Activated gamma-delta T cell treated with Interleukin-2 at 50 U/mL for 16 hours (primary cell): ENCODE results near the gene SIGLEC7.
A peak's percentile ranks its signal among the peaks of the same experiment; 100 is the strongest.
"Not testable (repeated sequence)": the region's sequence is repeated elsewhere in the genome, so short reads cannot be mapped to it uniquely, and the experiment has no call there.

Source experiments
- DNase-seq: peaks from one replicate; pipeline ENCODE4 v3.0.0-alpha.2; 2020

The SIGLEC7 gene

DNA sequence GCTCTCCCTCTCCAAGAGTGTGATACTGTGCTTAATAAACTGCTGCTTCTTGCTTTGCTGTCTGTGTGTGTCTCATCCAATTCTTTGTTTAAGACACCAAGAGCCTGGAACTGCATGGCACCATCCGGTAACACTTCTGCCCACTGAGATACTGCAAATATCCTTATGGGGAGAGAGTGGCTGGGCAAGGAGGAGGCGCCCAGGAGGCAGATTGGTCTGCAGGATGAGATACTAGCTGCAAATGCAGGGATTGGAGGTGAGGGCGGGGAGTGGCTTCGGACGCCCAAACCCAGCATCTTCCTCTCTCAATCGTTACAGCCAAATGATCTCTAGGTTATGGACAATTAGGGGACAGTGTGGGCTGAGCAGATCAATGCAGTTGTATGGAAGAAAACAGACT lies 1.7 kb upstream of the SIGLEC7 start:
- no peak for DNase-seq

DNA sequence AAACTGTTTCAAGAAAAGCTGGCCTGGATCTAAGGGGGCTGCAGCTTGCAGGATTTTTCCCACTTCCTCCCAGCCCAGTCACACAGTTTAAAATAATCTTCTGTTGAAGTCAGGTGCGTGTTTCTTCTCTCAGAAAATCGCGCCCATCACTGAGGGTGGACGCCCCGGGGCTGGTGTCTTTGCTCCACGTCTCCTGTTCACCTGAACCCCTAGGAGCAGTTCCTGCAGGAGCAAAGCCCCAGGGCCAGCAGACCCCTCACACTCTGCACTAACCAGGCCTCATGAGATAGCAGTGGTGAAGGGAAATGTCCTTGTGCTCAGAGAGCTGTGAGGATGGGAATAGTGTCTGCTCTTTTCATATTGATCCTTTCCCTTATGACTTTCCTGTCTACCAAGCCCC lies 920 bp upstream of the SIGLEC7 start:
- DNase-seq = no peak

DNA sequence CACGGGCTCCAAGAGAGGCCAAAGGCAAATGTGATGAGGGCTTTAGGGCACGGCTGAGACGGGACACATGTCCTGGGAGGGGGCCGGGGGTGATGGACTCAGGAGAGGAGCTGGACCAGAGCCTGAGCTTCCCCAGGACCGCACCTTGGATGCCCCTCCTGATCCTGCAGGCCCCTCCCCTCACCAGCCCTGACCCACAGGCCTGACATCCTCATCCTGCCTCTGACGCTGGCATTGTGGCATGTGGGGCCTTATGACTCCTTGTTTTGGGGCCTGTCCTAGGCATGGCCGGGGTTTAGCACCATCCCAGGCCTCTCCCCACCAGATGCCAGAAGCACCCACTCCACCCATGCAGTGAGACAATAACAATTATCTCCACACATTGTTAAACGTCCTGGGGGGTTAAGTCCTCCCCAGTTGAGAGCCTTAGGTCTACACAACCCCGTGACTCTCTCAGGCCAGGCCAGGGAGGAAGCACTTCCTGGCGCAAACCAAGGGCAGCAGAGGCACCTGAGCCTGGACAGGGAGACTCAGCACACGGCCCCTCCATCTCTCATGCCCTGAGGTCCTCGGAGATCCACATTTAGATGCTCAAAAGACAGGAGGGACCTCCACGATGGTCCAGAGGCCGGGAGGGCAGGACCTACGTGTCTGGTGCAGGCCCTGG lies 841 bp downstream of the SIGLEC7 start:
- DNase-seq = not testable (repeated sequence)

DNA sequence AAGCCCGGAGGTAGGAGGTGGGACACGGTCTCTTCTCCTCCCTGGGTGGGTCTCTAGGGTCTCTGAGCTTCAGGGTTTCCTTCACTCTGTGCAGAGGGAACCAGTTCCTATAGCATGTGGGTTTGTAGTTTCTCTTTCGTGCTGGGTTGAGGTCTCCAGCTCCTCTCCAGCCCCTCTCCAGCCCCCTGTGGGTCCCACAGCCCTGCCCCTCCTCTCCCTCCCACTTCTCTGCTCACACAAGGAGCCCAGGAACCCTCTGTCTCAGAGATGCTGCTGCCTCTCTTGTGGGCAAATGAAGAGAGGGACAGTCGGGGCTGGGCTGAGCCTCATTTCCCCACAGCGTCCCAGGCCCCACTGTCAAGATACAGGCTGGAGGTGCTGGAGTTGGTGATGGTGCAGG lies 1.4 kb downstream of the SIGLEC7 start:
- DNase-seq = no peak

DNA sequence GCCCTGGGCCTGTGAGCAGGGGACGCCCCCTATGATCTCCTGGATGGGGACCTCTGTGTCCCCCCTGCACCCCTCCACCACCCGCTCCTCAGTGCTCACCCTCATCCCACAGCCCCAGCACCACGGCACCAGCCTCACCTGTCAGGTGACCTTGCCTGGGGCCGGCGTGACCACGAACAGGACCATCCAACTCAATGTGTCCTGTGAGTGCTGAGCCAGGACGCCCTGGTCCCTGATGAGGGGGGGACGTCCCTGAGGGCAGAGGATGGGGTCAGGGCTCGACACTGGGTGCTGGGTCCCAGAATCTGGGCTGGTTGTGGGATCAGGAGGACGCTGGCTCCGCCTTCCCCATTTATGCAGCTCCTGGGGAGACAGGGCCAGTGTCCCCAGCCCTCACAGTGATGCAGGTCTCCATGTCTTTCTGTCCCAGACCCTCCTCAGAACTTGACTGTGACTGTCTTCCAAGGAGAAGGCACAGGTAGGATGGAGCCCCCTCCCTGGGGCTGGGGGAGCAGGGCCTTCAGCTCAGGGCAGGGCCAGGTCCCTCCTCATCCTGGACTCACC lies 2.5 kb downstream of the SIGLEC7 start:
- no peak for DNase-seq

DNA sequence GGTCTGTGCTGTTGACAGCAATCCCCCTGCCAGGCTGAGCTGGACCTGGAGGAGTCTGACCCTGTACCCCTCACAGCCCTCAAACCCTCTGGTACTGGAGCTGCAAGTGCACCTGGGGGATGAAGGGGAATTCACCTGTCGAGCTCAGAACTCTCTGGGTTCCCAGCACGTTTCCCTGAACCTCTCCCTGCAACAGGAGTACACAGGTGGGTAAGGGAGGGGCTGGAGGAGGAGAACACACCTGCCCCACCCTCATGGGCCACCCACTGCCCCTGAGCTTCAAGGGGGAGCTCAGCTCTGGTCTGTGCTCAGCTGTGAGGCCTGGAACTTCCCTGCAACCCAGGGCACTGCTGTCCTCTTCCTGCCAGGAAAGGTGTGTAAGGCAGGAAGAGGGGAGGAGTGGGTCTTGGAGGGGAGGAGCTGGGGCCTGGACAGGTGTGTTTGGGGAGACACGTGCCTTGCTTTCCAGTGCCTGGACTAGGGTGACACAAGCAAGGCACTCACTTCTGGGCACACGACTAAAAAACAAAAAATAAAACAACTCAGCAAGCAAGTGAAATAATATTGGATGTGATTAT lies 3.9 kb downstream of the SIGLEC7 start:
- DNase-seq = no peak

DNA sequence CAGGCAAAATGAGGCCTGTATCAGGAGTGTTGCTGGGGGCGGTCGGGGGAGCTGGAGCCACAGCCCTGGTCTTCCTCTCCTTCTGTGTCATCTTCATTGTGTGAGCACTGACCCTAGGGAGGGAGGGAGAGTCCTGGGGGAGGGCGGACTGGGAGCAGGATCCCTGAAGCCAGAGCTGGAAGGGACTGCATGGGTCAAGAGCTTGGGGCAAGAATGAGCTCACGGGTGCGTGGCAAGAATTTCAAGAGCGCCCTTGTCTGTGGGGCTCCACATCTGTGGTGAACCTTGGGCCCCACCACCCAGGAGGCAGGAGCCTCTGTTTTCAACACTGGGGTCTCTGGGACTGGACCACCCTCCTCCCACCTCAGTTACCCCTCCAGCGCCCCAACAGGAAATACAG lies 4.7 kb downstream of the SIGLEC7 start:
- DNase-seq = no peak

DNA sequence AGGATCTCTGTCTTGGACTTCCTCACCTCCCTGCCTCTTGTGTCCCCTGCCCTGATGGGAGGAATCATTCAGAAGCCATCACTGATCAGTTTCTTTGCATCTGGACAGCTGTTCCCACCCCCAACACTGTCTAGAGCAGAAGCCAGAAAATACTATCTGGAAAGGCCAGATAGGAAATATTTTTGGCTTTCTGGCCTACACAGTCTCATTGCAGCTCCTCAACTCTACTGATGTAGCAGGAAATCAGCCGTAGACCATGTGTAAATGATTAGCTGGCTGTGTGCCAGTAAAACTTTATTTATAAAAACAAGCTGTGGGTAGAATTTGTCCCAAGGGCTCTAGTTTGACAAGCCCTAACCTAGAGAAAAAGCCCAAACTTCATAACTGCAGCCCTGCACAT lies 5.6 kb downstream of the SIGLEC7 start:
- no peak for DNase-seq

DNA sequence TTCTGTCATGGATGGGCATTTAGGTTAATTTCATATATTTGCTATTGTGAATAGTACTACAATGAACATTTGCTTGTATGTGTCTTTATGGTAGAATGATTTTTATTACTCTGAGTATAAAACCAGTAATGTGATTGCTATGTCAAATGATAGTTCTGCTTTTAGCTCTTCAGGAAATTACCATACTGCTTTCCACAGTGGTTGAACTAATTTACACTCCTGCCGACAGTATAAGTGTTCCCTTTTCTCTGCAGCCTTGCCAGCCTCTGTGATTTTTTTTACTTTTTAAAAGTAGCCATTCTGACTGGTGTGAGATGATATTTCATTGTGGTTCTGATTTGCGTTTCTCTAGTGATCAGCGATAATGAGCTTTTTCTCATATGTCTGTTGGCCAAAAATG lies 6.5 kb downstream of the SIGLEC7 start:
- no peak for DNase-seq

DNA sequence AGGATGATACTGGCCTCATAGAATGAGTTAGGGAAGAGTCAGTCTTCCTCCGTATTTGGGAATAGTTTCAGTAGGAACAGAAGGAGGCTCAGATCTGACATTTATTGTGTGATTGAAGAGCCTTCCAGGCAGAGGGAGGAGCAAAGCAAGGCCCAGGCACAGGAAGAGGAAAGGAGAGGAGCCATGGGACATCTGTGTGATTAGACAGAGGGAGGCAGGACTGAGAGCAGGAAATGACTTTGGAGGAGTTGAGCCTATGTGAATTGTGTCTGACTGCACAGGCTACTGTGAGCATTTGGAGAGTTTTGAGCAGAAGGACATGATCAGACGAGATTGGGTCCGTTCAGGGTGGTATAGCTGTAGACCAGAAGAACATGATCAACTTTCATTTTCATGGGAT lies 8.5 kb downstream of the SIGLEC7 start:
- DNase-seq = no peak

DNA sequence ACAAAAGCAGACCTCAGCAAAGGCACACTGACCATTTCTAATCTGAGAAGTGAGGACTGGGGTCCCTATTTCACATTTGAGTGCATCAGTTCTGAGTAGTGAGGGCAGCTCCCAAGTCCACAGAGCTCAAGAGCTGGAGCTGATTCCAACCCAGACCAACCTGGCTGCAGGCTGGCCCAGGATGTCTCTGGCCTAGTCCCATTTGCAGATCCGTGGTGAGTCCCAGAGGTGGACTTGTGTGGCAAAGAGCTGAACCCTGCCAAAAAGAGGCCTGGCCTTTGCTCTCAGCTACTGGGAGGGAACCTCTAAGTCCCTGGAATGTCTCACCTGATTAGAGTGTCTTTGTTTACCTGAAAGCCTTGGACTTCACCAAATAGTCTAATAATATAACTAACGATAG lies 14.6 kb downstream of the SIGLEC7 start:
- DNase-seq = no peak

DNA sequence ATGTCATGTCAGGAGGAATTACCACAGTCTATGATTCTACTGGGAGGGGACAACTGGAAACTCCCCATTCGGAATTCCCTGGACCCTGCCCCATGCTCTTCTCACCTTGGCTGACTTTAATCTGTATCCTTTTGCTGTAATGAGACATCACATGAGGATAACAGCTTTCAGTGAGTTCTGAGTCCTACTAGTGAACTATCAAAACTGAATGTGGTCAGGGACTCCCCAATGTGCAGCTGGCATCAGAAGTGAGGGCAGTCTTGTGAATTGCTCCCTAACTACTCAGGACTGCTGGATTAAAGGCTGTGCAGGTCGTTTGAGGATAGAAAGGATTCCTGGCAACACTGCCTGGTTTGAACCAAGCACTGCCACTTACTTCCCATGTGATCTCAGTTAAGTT lies 15.2 kb downstream of the SIGLEC7 start:
- no peak for DNase-seq

DNA sequence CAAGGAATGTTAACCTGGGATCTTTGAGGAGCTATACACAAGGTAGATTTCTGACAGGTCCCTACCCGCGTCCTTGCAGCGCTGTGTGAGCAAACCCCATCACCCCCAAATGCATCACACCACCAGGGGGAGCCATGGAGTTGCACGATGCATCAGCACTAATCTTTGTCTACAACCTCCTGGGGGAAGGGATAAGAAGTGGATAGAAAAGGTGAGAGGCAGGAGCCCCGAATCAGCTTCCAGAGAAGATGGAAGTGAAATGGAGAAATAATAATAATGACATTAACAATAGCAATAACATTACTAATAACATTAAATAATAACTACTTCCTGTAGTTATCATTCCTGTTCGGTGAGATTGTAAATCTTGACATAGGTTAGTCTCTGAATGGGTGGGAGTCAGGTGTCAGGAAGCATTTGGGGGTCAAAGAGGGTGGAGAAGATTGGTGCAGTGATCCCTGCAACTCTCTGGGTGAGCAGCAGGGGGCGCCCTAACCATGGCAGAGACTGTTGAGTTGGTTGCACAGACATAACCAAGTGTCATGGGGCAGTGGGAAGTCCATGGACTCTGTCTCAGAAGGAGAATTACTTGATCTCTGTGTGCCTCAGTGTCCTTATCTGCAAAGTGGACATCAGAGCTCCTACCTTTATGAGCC lies 16.5 kb downstream of the SIGLEC7 start:
- DNase-seq = peak; percentile 85

DNA sequence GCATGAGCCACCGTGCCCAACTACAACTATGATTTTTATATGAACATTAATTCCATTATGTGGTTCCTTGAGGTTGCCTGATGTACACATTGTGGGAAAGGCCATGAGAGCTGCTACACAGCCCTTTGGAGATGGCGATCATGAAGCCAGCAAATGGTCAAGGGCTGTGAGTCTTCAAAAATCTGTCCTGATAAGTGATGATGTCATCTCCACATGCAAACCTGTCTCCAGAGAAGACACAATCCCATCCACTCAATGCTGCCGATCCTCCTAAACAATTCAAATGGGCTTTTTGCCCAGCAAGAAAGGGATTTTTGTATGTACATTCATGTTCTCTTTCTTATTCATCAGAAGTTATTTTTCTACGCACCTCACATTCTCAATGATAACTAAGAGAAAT lies 17.6 kb downstream of the SIGLEC7 start:
- no peak for DNase-seq

DNA sequence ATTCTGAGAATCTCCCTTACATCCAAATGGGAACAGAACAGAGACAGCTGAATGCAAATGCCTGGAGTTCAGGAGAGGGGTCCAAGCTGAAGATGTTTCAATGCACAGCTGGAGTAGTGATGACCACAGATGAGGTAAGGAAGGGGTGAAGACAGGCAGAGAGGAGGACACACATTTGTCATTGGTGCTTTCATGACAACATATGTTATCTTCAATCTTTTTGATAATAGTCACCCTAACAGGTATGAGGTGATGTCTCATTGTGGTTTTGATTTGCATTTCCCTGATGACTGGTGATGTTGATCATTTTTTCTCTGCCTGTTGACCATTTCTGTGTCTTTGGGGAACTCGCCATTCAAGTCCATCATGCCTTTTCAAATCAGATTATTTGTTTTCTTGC lies 19.2 kb downstream of the SIGLEC7 start:
- DNase-seq = no peak

DNA sequence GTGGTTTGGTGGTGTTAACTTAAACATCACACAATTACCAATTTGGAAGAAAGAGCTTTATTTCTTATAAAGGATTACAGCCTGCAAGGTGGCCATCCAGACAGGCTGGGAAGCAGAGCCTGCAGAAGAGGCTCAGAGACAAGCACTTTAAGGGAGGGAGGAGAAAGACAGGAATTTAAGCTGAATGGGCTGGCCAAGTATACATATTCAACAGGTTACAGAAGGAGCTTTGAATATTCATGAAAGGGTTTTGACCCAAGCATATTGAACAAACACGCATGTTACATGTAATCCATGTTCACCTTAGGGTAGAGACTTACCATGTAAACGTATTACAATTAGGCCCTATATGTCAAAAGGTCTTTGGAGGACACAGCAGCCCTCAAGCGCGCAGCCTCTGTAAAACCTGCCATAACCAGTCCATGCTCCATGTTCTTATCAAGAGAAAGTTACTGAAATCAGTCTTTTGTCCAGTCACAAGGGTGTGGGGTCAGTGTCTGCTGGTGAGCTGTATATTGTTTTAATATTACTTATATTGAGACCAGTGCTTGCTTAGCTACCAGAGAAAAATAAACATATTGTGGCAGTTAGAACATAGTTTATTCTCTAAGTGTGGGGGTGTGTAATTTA lies 19.9 kb downstream of the SIGLEC7 start:
- no peak for DNase-seq

DNA sequence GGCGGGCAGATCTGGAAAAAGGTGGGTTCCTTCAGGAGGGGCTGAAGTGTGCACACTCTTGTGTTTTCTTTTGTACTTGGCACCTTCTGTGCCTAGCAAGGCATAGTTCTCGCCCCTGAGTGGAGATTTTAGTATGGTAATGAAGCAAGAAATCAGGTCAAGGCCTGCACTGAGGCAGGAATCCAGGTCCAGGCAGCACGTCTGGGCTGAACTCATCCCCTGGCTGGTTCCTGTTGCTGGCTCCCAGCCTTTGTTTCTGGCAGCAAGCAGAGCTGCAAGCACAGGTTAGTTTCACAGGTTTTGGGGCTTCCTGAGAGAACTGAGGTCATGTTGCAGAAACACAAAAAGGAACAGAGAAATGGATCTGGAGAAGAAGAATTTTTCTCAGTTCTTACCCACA lies 21.2 kb downstream of the SIGLEC7 start:
- no peak for DNase-seq

DNA sequence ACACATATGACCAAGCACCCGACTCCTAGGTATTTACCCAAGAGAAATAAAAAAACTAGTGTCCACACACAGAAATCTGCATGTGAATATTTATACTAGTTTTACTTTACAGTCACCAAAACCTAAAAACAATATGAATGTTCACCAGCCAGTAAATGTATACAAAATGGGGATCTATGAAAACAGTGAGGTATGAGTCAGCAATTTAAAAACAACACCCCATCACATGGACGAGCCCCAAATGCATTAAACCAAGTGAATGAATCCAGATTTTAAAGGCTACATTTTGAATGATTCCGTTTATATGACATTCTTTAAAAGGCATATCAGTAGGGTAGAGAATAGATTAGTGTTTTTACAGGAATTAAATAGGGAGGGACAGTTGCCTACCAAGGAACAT lies 22.1 kb downstream of the SIGLEC7 start:
- DNase-seq = no peak

DNA sequence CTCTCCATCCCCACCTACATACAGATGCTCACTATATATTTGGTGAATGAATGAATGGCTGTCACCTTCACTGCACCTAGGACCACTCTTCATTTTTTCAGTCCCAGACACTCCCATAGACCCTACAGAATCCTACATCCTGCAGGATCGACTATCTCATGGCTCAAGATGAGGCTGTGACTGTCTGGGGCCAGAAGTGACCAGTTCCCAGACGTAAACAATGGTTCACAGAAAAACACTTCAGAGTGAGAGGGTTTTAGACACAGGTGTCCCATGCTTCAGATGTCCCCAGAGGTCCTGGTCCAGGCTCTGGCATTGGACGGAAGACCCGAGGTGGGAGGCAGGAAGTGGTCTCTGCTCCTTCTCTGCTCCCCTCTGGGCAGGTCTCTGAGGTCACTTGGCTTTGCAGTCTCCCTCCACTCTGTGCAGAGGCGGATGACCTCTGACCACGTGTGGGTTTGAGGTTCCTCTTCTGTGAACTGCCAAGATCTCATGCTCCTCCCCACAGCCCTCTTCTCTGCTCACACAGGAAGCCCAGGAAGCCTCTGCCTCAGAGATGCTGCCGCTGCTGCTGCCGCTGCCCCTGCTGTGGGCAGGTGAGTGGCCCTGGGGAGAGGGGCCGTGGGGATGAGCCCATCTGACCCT lies 24.9 kb downstream of the SIGLEC7 start:
- peak; percentile 55 for DNase-seq

DNA sequence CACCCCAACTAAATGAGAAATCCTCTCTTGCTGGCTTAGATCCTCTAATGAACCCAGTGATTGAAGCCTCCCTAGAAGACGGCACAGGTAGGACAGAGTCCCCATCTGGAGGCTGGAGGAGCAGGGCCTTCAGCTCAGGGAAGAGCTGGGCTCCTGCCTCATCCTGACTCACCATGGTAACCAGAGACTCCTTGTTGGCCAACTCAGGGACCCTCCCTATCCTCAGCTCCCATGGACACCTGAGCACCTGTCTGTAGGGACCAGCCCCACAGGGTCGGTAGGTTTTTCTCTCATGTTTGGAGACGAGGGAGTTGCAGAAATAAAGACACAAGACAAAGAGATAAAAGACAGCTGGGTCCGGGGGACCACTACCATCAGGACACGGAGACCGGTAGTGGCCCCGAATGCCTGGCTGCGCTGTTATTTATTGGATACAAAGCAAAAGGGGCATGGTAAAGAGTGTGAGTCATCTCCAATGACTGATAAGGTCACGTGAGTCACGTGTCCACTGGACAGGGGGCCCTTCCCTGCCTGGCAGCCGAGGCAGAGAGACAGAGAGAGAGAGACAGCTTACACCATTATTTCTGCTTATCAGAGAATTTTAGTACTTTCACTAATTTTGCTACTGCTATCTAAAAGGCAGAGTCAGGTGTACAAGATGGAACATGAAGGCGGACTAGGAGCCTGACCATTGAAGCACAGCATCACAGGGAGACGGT lies 26.6 kb downstream of the SIGLEC7 start:
- DNase-seq = no peak

DNA sequence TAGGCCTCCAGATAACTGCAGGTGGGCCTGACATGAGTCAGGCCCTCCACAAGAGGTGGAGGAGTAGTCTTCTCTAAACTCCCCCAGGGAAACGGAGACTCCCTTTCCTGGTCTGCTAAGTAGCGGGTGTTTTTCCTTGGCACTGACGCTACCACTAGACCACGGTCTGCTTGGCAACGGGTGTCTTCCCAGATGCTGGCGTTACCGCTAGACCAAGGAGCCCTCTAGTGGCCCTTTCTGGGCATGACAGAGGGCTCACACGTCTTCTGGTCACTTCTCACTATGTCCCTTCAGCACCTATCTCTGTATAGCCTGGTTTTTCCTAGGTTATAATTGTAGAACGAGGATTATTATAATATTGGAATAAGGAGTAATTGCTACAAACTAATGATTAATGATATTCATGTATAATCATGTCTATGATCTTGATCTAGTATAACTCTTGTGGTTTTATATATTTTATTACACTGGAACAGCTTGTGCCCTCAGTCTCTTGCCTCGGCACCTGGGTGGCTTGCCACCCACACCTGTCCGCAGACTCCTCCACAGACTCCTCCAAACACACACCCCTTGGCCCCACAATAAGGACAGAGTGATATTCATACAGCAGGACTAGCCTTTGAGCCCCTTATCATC lies 27.3 kb downstream of the SIGLEC7 start:
- peak; percentile 66 for DNase-seq

DNA sequence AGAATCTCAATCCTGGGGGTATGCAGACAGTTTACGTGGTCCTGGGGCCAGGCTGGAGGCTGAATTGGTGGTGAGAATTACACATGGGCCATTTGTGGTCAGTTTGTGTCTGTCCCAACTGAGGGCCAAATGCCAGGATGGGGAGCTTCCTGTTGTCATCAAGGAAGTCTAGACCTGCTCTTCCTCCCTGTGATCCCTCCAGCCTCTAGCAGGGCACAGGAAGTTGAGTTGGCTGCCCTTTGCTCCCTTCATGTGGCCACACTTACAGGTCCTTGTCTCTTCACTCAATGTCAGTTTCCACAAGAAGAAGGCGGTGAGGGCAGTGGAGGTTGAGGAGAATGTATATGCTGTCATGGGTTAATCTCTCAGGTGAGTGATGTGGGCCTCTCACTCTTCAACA lies 30.1 kb downstream of the SIGLEC7 start:
- DNase-seq = no peak
